GM12865 (cell line): ENCODE results near the gene CNN1.
A peak's percentile ranks its signal among the peaks of the same experiment; 100 is the strongest.

Experiments
- DNase-seq: peaks from one replicate; pipeline ENCODE4 v3.0.0; 2010; ENCODE audit warnings: low read depth
- H3K4me3 ChIP-seq: 2 replicates; pipeline ENCODE4 v1.5.1; 2011; ENCODE audit warnings: mild to moderate bottlenecking, low read depth, low read length, control low read depth
- TF ChIP-seq, protein P1 (sequence below): IDR thresholded peaks from 2 replicates; pipeline ENCODE4 v1.5.1; 2011; ENCODE audit warnings: low read length, control low read depth, low read depth, inconsistent platforms; ENCODE audit not compliant: insufficient read depth; ENCODE audit errors: missing control alignments

Gene CNN1

GRCh38 chr19:11580116-11580515, 41.5 kb downstream of the CNN1 start:
- DNase-seq, result no peak
- TF ChIP-seq, protein P1, sequence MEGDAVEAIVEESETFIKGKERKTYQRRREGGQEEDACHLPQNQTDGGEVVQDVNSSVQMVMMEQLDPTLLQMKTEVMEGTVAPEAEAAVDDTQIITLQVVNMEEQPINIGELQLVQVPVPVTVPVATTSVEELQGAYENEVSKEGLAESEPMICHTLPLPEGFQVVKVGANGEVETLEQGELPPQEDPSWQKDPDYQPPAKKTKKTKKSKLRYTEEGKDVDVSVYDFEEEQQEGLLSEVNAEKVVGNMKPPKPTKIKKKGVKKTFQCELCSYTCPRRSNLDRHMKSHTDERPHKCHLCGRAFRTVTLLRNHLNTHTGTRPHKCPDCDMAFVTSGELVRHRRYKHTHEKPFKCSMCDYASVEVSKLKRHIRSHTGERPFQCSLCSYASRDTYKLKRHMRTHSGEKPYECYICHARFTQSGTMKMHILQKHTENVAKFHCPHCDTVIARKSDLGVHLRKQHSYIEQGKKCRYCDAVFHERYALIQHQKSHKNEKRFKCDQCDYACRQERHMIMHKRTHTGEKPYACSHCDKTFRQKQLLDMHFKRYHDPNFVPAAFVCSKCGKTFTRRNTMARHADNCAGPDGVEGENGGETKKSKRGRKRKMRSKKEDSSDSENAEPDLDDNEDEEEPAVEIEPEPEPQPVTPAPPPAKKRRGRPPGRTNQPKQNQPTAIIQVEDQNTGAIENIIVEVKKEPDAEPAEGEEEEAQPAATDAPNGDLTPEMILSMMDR, result no peak
- no peak overlapping the region for H3K4me3 ChIP-seq

- no peak overlapping the region; the same call in 1 of the 2 replicates for H3K4me3 ChIP-seq
- TF ChIP-seq, protein P1, result no peak
- peak; percentile 95 for DNase-seq
These were observed 43.1 kb downstream of the CNN1 start for GRCh38 chr19:11581740-11582139.

- DNase-seq, result no peak
- H3K4me3 ChIP-seq, result no peak overlapping the region
- TF ChIP-seq, protein P1, result no peak
These were observed 47.7 kb downstream of the CNN1 start for GRCh38 chr19:11586331-11586730.

DNA sequence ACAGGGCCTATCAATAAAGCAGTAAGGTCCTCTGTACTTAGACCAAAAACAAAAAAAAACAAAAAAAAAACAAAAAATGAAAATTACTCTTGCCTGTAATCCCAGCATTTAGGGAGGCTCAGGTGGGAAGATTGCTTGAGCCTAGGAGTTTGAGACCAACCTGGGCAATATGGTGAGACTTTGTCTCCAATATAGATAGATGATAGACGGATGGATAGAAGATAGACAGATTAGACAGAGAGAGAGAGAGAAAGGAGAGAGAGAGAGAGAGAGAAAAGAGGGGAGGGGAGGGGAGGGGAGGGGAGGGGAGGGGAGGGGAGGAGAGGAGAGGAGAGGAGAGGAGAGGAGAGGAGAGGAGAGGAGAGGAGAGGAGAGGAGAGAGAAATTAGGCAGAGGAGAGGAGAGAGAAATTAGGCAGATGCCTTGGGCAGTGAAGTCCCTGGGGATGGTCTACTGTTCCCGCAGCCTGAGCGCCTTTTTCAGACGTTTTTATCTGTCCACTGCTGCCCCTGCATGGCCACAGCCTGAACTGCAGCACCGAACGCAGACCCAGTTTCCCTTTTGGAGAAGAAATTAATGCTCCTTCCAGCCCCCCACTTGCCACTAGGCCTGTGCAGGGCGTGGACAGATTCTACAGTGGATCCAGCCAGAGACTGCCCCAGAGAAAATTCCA, 48.8 kb downstream of the CNN1 start:
- DNase-seq, result peak; percentile 88
- TF ChIP-seq, protein P1, result peak; percentile 94
- H3K4me3 ChIP-seq, result no peak overlapping the region

- TF ChIP-seq, protein P1, result no peak
- no peak overlapping the region for H3K4me3 ChIP-seq
- no peak for DNase-seq
These were observed 49.5 kb downstream of the CNN1 start for GRCh38 chr19:11587975-11588631.

DNA sequence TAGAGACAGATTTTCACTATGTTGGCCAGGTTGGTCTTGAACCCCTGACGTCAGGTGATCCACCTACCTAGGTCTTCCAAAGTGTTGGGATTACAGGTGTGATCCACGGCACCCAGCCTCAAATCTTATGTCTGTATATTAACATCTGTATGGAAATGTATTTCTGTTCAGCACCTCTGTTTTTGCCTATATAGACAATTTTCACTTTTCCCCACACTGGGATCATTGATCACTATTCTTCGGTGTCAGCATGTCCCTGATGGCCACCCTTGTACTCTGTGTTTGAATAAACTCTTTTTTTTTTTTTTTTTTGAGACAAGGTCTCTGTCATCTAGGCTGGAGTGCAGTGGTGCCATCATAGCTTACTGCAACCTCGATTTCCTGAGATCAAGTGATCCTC, 55.4 kb downstream of the CNN1 start:
- DNase-seq, result no peak
- no peak overlapping the region for H3K4me3 ChIP-seq
- TF ChIP-seq, protein P1, result no peak
